ENCODE results near the gene MYL5. TPM values are rescaled to one million over a fixed set of nuclear protein-coding genes. Genes with fewer than 3 reads are reported as not detected.

MYL5 gene
- total and polyA plus RNA-seq, 2 of the 13 experiments (the other 11 are each of a cell fraction or from before 2014, with no cell fraction given): 6.5 to 16.0 TPM

DNA sequence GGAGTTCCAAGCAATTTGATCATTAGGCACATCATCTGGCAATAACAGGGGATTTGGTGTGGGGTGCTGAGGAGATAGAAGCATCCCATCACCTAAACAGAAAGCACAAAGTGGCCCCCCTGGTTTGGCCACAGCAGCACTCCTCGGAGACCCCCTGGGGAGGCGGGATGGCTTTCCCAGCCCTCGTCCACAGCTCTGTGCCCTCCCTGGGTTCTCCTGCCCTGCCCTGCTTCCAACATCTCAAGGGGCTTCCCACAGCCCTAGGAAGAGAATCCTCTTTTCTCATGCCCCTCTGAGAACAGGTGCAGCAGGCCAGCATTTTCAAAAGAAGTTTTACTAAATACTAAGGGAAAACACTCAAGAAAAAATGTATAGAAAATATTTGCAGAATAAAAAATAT lies 13.1 kb upstream of the MYL5 start:
- Histone ChIP-seq H3K36me3 (replicated peaks in 1 of 2; ENCODE audit: control insufficient read depth in 1 of 2, insufficient read depth in 2 of 2, low read length in 2 of 2) (no peaks in the 10 kb centered on the region), H3K27ac (ENCODE audit: extremely low read length, insufficient read depth, low read length) (no peak overlapping the region), H3K4me3 (replicated peaks in 1 of 3; ENCODE audit: insufficient read depth in 1 of 3, low read depth in 2 of 3, low read length in 3 of 3) (no peak overlapping the region), H3K4me2 (ENCODE audit: low read depth, low read length) (no peak overlapping the region), H3K4me1 (ENCODE audit: insufficient read depth, low read length) (peaks cover 62% of the 10 kb centered on the region), H3K79me2 (ENCODE audit: insufficient read depth, low read length) (no peaks in the 10 kb centered on the region), H3K9me3 (ENCODE audit: low read length) (no peaks in the 10 kb centered on the region), H4K20me1 (ENCODE audit: insufficient read depth, low read length) (no peaks in the 10 kb centered on the region), H3K9ac (ENCODE audit: insufficient read depth, low read depth, low read length) (no peak overlapping the region), H2AFZ (ENCODE audit: low read length) (no peak overlapping the region), H3K27me3 (ENCODE audit: control insufficient read depth in 1 of 2, insufficient read depth in 2 of 2, low read length in 2 of 2) (peaks cover 3 to 24% of the 10 kb centered on the region in 2 experiments; a peak in 3 of 5 replicates)
- ChIA-PET CTCF (ENCODE audit: low intra/inter-chr PET ratio, low total read pairs) (no interaction called here), POLR2A (no interaction called here)
- ATAC-seq (no peak), DNase-seq (ENCODE audit: low spot score) (no peak), FAIRE-seq (no peak)
- 6% methylated on average over 3 of the region's 3 CpGs for WGBS (ENCODE audit: low lambda C conversion rate)
- no TSS peak for BruUV-seq (replicated peaks)
- intact Hi-C loops (cut with micrococcal nuclease; ENCODE audit: unreplicated experiment) (no loop called here), in situ Hi-C loops (cut with HindIII; ENCODE audit: extremely low pct_ligation_motif_present, low pct_unique_long_range_greater_than_20kb) (no loop called here)
- no peak for TF ChIP-seq ZMAT5 (CRISPR knock-in tag; IDR thresholded peaks at IDR 0.05; ENCODE audit: borderline replicate concordance, low read depth)
- no peak for TF ChIP-seq GRHL1 (CRISPR knock-in tag; conservative IDR thresholded peaks at IDR 0.05)
- no peak for TF ChIP-seq JUND (CRISPR knock-in tag; IDR thresholded peaks at IDR 0.05)
- no peak for TF ChIP-seq HNF4A (CRISPR knock-in tag; IDR thresholded peaks at IDR 0.05)
- TF ChIP-seq ZNF451 (CRISPR knock-in tag; IDR thresholded peaks at IDR 0.05): no peak
- TF ChIP-seq, protein P1, sequence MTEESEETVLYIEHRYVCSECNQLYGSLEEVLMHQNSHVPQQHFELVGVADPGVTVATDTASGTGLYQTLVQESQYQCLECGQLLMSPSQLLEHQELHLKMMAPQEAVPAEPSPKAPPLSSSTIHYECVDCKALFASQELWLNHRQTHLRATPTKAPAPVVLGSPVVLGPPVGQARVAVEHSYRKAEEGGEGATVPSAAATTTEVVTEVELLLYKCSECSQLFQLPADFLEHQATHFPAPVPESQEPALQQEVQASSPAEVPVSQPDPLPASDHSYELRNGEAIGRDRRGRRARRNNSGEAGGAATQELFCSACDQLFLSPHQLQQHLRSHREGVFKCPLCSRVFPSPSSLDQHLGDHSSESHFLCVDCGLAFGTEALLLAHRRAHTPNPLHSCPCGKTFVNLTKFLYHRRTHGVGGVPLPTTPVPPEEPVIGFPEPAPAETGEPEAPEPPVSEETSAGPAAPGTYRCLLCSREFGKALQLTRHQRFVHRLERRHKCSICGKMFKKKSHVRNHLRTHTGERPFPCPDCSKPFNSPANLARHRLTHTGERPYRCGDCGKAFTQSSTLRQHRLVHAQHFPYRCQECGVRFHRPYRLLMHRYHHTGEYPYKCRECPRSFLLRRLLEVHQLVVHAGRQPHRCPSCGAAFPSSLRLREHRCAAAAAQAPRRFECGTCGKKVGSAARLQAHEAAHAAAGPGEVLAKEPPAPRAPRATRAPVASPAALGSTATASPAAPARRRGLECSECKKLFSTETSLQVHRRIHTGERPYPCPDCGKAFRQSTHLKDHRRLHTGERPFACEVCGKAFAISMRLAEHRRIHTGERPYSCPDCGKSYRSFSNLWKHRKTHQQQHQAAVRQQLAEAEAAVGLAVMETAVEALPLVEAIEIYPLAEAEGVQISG (CRISPR knock-in tag; IDR thresholded peaks at IDR 0.05): no peak
- no peak for TF ChIP-seq ZNF788 (CRISPR knock-in tag; IDR thresholded peaks at IDR 0.05; ENCODE audit: borderline replicate concordance)
- no peak for TF ChIP-seq TARDBP (CRISPR knock-in tag; IDR thresholded peaks at IDR 0.05)
- TF ChIP-seq MYC (CRISPR knock-in tag; IDR thresholded peaks at IDR 0.05; ENCODE audit: borderline replicate concordance): no peak
- TF ChIP-seq E2F1 (CRISPR knock-in tag; IDR thresholded peaks at IDR 0.05): no peak
- TF ChIP-seq ZNF256 (CRISPR knock-in tag; conservative IDR thresholded peaks at IDR 0.05): no peak
- TF ChIP-seq TAF15 (IDR thresholded peaks at IDR 0.05; ENCODE audit: low read depth, low read length, poor library complexity, severe bottlenecking): no peak
